GM21360 (cell line): Measurements from ENCODE around the gene ESPN.
"Not testable (repeated sequence)": the region's sequence is repeated elsewhere in the genome, so short reads cannot be mapped to it uniquely, and the experiment has no call there.

Source experiments
- ATAC-seq: cut with Tn5 transposase; IDR thresholded peaks from one replicate; pipeline ENCODE4 v1.9.1; 2021; ENCODE audit warnings: mild to moderate bottlenecking, moderate library complexity; ENCODE audit not compliant: unreplicated experiment

ESPN gene

GRCh38 chr1:6427441-6428390 lies 3.1 kb downstream of the ESPN start:
- ATAC-seq: no peak

- not testable (repeated sequence) for ATAC-seq
Observed at GRCh38 chr1:6428453-6428852, 3.9 kb downstream of the ESPN start.

- ATAC-seq: not testable (repeated sequence)
Observed at GRCh38 chr1:6429660-6430411, 5.3 kb downstream of the ESPN start.

- not testable (repeated sequence) for ATAC-seq
Observed at GRCh38 chr1:6431645-6432579, 7.3 kb downstream of the ESPN start.

GRCh38 chr1:6434186-6434585 lies 9.6 kb downstream of the ESPN start:
- ATAC-seq: no peak

- ATAC-seq: no peak
Observed at GRCh38 chr1:6435129-6435528, 10.6 kb downstream of the ESPN start.

- no peak for ATAC-seq
Observed at GRCh38 chr1:6435547-6435946, 11.0 kb downstream of the ESPN start.

GRCh38 chr1:6436277-6436676 lies 11.7 kb downstream of the ESPN start:
- not testable (repeated sequence) for ATAC-seq

GRCh38 chr1:6437012-6437700 lies 12.6 kb downstream of the ESPN start:
- ATAC-seq: not testable (repeated sequence)

- ATAC-seq: peak; percentile 67
Observed at GRCh38 chr1:6438047-6438525, 13.5 kb downstream of the ESPN start.

- no peak for ATAC-seq
Observed at GRCh38 chr1:6440198-6441126, 15.9 kb downstream of the ESPN start.

- ATAC-seq: no peak
Observed at GRCh38 chr1:6441586-6441985, 17.0 kb downstream of the ESPN start.

GRCh38 chr1:6443339-6444115 lies 19.0 kb downstream of the ESPN start:
- ATAC-seq: no peak

GRCh38 chr1:6444377-6444776 lies 19.8 kb downstream of the ESPN start:
- no peak for ATAC-seq

- peak; percentile 42 for ATAC-seq
Observed at GRCh38 chr1:6445062-6445763, 20.6 kb downstream of the ESPN start.

GRCh38 chr1:6445929-6446328 lies 21.4 kb downstream of the ESPN start:
- ATAC-seq: not testable (repeated sequence)

GRCh38 chr1:6446665-6447015 lies 22.1 kb downstream of the ESPN start:
- ATAC-seq: no peak
